Upper lobe of left lung (tissue), 6 donors: ENCODE measurements around the gene MOSMO. TPM values are rescaled to one million over a fixed set of nuclear protein-coding genes. Genes with fewer than 3 reads are reported as not detected.

ENCODE experiments used
- ATAC-seq, 2 donors: fragments of 200-7000 bp; cut with Tn5 transposase; one replicate each; pipeline ENCODE4 v1.9.1; 2022; ENCODE audit warnings: mild to moderate bottlenecking in 2 of 2, moderate library complexity in 2 of 2; ENCODE audit not compliant: low FRiP score in 2 of 2
- DNase-seq, 2 donors: peaks; one replicate each; pipeline ENCODE4 v3.0.0-alpha.2; 2019 to 2020
- H3K27ac ChIP-seq, 4 donors: fragments of 200-600 bp; sonication (generic); one replicate each; pipeline ENCODE4 v1.5.1; 2016 to 2019
- H3K27me3 ChIP-seq, 4 donors: fragments of 200-600 bp; sonication (generic); one replicate each; pipeline ENCODE4 v1.5.1; 2017 to 2019
- H3K36me3 ChIP-seq, 4 donors: fragments of 200-600 bp; sonication (generic); one replicate each; pipeline ENCODE4 v1.5.1; 2016 to 2019
- H3K4me1 ChIP-seq, 4 donors: fragments of 200-600 bp; sonication (generic); one replicate each; pipeline ENCODE4 v1.5.1; 2018 to 2019
- H3K4me3 ChIP-seq, 4 donors: fragments of 200-600 bp; sonication (generic); one replicate each; pipeline ENCODE4 v1.5.1; 2017 to 2019; ENCODE audit warnings: mild to moderate bottlenecking in 2 of 4, moderate library complexity in 1 of 4
- H3K9me3 ChIP-seq, 4 donors: fragments of 200-600 bp; sonication (generic); one replicate each; pipeline ENCODE4 v1.5.1; 2018 to 2019
- EP300 ChIP-seq, 4 donors: sonication (generic); formaldehyde crosslinking; IDR thresholded peaks; one replicate each; pipeline ENCODE4 v1.5.1; 2017; ENCODE audit warnings: antibody characterized with exemption in 4 of 4, control low read depth in 2 of 4
- POLR2A ChIP-seq, 4 donors: fragments of 450-650 bp; IDR thresholded peaks; one replicate each; pipeline ENCODE4 v1.5.1; 2016 to 2017; ENCODE audit warnings: antibody characterized with exemption in 4 of 4, mild to moderate bottlenecking in 2 of 4
- POLR2AphosphoS5 ChIP-seq, 2 donors: sonication (generic); formaldehyde crosslinking; IDR thresholded peaks; one replicate each; pipeline ENCODE4 v1.5.1; 2017; ENCODE audit warnings: antibody characterized with exemption in 2 of 2
- WGBS, 2 donors: methylation state at CpG; one replicate each; pipeline ENCODE4 v1.1.5; 2017 to 2018; 5-methylcytosine and 5-hydroxymethylcytosine counted together
- total RNA-seq, 6 donors: library from RNA; depleted of rRNA in 4 of 6; stranded (reverse); fragments of >200 nt in 4 of 6; gene quantifications; one replicate each; pipeline versions ENCODE4 v1.1.0 to v1.2.1, GENCODE V29; 2016 to 2021
- TF ChIP-seq, protein P1 (sequence below), 6 experiments: fragments of 450-650 bp in 4 of 6; fragments of 200-600 bp in 2 of 6; sonication (generic) in 2 of 6; IDR thresholded peaks; one replicate each; pipeline ENCODE4 v1.5.1; 2016 to 2019; ENCODE audit warnings: antibody characterized with exemption in 6 of 6
- donor health status: DM: no; HTN: no; CAD: no; lungs with moderate emphysema.
- donor health status: DM: no; HTN: yes; CAD: no; lungs with severe emphysema.

The MOSMO gene
- total RNA-seq, 6 donors from 2014 or later = 10.8 to 24.6 (median 15.9) TPM

DNA sequence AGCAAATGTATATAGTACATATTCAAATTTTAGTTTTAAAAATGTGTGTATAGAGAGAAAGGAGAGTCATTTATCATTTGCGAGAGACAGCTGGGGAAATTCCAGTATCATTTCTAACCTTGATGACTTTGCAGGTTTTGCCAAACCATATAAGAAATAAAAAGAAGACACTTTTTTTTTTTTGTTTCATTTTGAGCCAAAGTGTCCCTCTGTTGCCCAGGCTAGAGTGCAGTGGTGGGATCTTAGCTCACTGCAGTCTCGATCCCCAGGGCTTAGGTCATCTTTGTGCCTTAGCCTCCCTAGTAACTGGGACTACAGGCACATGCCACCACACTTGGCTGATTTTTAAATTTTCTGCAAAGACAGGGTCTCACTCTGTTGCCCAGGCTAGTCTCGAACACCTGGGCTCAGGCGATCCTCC lies 46.0 kb downstream of the MOSMO start:
- no peak for ATAC-seq
- TF ChIP-seq EP300 (IDR thresholded peaks at IDR 0.05) (no peak), POLR2A (IDR thresholded peaks at IDR 0.05) (no peak), POLR2AphosphoS5 (IDR thresholded peaks at IDR 0.05) (no peak)
- TF ChIP-seq, protein P1, sequence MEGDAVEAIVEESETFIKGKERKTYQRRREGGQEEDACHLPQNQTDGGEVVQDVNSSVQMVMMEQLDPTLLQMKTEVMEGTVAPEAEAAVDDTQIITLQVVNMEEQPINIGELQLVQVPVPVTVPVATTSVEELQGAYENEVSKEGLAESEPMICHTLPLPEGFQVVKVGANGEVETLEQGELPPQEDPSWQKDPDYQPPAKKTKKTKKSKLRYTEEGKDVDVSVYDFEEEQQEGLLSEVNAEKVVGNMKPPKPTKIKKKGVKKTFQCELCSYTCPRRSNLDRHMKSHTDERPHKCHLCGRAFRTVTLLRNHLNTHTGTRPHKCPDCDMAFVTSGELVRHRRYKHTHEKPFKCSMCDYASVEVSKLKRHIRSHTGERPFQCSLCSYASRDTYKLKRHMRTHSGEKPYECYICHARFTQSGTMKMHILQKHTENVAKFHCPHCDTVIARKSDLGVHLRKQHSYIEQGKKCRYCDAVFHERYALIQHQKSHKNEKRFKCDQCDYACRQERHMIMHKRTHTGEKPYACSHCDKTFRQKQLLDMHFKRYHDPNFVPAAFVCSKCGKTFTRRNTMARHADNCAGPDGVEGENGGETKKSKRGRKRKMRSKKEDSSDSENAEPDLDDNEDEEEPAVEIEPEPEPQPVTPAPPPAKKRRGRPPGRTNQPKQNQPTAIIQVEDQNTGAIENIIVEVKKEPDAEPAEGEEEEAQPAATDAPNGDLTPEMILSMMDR (IDR thresholded peaks at IDR 0.05) = no peak
- 88% methylated on average over 4 of the region's 4 CpGs for WGBS, 2 donors

DNA sequence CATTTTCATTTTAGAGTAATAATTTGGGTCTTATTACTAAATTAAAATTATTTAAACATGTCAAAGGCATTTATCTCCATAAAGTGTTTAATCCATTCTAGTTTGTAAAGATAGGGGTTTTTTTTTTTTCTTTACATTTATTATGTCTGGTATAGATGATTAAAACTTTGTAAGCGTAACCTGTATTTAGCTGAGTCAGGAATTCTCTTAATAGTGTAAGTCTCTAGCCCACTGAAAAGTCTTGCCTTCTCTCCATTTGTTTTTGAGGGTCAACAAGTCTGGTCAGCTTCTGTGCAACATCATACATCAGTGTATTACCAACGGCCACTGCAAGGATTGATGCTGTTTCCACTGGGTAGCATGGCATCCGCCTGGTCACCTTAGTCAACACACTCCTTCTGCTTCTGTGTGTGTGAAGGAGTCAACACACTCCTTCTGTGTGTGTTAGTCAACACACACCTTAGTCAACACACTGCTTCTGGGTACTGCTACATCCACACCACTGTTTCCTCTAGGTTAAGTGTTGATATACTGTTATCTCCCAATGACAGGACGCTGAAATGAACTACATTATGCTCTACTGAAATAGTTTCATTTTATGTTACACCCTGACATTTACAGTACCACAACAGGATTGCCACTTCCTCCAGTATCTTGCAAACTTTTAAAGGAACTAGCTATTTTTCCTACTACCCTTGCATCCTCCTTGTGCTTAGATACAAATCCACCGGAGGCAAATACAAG lies 47.1 kb downstream of the MOSMO start:
- Histone ChIP-seq H3K4me3 (no peak overlapping the region), H3K27me3 (no peaks in the 10 kb centered on the region), H3K36me3 (no peaks in the 10 kb centered on the region), H3K4me1 (peaks cover 0 to 4% (median 0%) of the 10 kb centered on the region in 4 donors), H3K9me3 (no peaks in the 10 kb centered on the region), H3K27ac (no peak overlapping the region)
- ATAC-seq (no peak), DNase-seq (no peak)
- TF ChIP-seq POLR2AphosphoS5 (IDR thresholded peaks at IDR 0.05) = no peak
- TF ChIP-seq EP300 (IDR thresholded peaks at IDR 0.05) = no peak
- TF ChIP-seq, protein P1 (IDR thresholded peaks at IDR 0.05) = no peak
- TF ChIP-seq POLR2A (IDR thresholded peaks at IDR 0.05) = no peak
- 76 to 81% methylated on average over 5 of the region's 5 CpGs for WGBS, 2 donors

More for the DNA sequence above, 46.0 kb downstream of the MOSMO start:
- H3K27ac ChIP-seq = no peak overlapping the region
- H3K27me3 ChIP-seq = no peaks in the 10 kb centered on the region
- DNase-seq = no peak
- H3K9me3 ChIP-seq = no peaks in the 10 kb centered on the region
- H3K4me1 ChIP-seq = peaks cover 0 to 4% (median 0%) of the 10 kb centered on the region in 4 donors
- no peaks in the 10 kb centered on the region for H3K36me3 ChIP-seq
- no peak overlapping the region for H3K4me3 ChIP-seq

DNA sequence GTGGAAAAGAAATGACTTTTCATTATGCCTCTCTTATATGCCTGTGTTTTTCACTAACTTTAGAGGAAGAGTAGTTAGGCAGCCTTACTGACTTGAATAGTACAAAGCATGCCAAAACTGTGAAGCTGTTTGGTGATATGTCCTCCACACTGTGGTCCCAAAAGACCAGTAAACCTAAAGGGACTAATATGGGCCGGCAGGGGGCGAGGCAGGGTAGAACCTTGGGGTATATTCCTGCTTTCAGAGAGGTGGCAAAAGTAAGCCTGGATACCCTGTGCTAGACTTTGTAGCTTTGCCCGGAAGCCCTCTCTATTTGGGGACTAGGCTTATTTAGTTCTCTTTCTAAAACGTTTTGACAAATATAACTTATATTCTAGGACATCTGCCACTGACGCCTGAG lies 48.0 kb downstream of the MOSMO start:
- no peak for ATAC-seq

DNA sequence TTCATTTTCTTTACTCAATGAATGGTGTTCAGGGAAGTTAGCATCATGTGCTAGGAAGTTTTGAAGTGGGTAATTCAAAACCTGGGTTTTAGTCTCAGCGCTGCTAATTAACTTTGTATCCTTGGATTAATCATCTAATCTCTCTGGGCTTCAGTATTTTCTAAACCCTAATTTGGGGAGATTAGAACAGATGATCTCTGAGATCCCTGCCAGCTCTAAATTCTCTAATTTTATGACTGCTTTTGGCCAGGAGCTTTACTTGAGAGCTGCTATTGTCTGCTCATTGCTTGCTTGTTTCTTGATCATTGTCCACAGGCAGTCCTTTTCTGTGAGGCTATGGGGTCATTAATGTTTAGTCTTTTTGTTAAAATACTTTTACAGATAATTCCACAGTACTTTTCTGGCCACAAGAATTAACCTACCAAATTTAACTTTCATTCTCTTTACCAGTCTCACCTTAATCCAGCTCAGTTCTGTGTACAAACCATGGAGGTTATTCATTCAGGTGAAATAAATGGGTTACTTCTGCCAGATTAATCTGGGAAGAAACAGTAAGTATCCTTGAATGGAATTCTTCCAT lies 56.1 kb downstream of the MOSMO start:
- ATAC-seq (no peak), DNase-seq (no peak)
- Histone ChIP-seq H3K4me3 (no peak overlapping the region), H3K9me3 (no peaks in the 10 kb centered on the region), H3K27ac (no peak overlapping the region), H3K36me3 (no peaks in the 10 kb centered on the region), H3K4me1 (no peaks in the 10 kb centered on the region), H3K27me3 (no peaks in the 10 kb centered on the region)
- WGBS, 2 donors = 100% methylated on average over 1 of the region's 1 CpG
- TF ChIP-seq, protein P1 (IDR thresholded peaks at IDR 0.05) = no peak
- TF ChIP-seq EP300 (IDR thresholded peaks at IDR 0.05) (no peak), POLR2AphosphoS5 (IDR thresholded peaks at IDR 0.05) (no peak)

More for the DNA sequence above, 48.0 kb downstream of the MOSMO start:
- H3K27ac ChIP-seq = no peak overlapping the region
- no peak for DNase-seq
- H3K9me3 ChIP-seq = no peaks in the 10 kb centered on the region
- WGBS, 2 donors = 81 to 91% methylated on average over 5 of the region's 5 CpGs
- H3K27me3 ChIP-seq = no peaks in the 10 kb centered on the region
- no peak for TF ChIP-seq POLR2AphosphoS5 (IDR thresholded peaks at IDR 0.05)
- TF ChIP-seq EP300 (IDR thresholded peaks at IDR 0.05) = no peak
- no peak for TF ChIP-seq POLR2A (IDR thresholded peaks at IDR 0.05)
- TF ChIP-seq, protein P1 (IDR thresholded peaks at IDR 0.05) = no peak
- H3K4me1 ChIP-seq = peaks cover 0 to 4% (median 0%) of the 10 kb centered on the region in 4 donors
- no peak overlapping the region for H3K4me3 ChIP-seq
- no peaks in the 10 kb centered on the region for H3K36me3 ChIP-seq
